Measurements from ENCODE around the gene DLGAP4.

DNA sequence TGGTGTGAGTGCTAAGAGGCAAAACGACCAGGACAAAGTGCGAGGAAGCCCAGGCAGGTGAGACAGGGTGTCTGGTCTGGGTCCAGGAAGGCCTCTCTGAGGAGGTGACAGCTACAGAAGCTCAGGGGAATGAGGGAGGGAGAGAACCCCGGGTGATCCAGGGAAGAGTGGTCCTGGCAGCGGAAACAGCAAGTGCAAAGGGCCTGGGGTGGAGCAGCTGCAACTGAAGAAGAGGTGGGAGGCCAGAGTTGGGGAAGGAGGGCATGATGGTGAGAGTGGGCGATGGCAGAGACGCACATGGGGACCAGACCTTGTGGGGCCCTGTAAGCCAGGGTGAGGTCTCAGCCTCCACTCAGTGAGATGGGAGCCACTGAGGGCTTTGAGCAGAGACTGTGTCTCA lies 45.8 kb downstream of the DLGAP4 start:
- TF ChIP-seq, protein P1, sequence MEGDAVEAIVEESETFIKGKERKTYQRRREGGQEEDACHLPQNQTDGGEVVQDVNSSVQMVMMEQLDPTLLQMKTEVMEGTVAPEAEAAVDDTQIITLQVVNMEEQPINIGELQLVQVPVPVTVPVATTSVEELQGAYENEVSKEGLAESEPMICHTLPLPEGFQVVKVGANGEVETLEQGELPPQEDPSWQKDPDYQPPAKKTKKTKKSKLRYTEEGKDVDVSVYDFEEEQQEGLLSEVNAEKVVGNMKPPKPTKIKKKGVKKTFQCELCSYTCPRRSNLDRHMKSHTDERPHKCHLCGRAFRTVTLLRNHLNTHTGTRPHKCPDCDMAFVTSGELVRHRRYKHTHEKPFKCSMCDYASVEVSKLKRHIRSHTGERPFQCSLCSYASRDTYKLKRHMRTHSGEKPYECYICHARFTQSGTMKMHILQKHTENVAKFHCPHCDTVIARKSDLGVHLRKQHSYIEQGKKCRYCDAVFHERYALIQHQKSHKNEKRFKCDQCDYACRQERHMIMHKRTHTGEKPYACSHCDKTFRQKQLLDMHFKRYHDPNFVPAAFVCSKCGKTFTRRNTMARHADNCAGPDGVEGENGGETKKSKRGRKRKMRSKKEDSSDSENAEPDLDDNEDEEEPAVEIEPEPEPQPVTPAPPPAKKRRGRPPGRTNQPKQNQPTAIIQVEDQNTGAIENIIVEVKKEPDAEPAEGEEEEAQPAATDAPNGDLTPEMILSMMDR (IDR thresholded peaks at IDR 0.05): no peak
- no peak for TF ChIP-seq POLR2A (IDR thresholded peaks at IDR 0.05)

Data from body of pancreas (tissue), 4 donors.